HEK293 (cell line): Measurements from ENCODE around the gene CSNK2A1.
A peak's percentile ranks its signal among the peaks of the same experiment; 100 is the strongest.

Experiments used
- CTCF ChIA-PET: fragments of 350-600 bp; formaldehyde crosslinking; extraction: SDS; loops from one replicate; lab custom pipeline; 2021; ENCODE audit warnings: antibody characterized with exemption; lab: Yijun Ruan, JAX
- POLR2A ChIA-PET: fragments of 300-600 bp; formaldehyde crosslinking; extraction: SDS; loops from one replicate; lab custom pipeline; 2020; ENCODE audit warnings: antibody characterized with exemption, inconsistent platforms; lab: Yijun Ruan, JAX
- H3K27ac ChIP-seq: fragments of 200-500 bp; sonication (Bioruptor generic); 2 replicates; pipeline ENCODE4 v1.5.1; 2014; ENCODE audit warnings: low read depth, low read length, control low read depth, inconsistent platforms; ENCODE audit errors: extremely low read depth
- H3K36me3 ChIP-seq, 2 experiments: fragments of 200-500 bp in 1 of 2; sonication (Bioruptor generic) in 1 of 2; 1 replicate in 1 of 2; 2 replicates in 1 of 2; pipeline ENCODE4 v1.5.1; 2014 to 2017; ENCODE audit warnings: inconsistent platforms in 2 of 2, low read length in 2 of 2; ENCODE audit not compliant: control insufficient read depth in 2 of 2, insufficient read depth in 1 of 2
- H3K4me1 ChIP-seq: fragments of 200-500 bp; sonication (Bioruptor generic); 2 replicates; pipeline ENCODE4 v1.5.1; 2014; ENCODE audit warnings: mild to moderate bottlenecking, low read length, inconsistent platforms; ENCODE audit not compliant: control insufficient read depth, insufficient read depth
- H3K4me3 ChIP-seq: 2 replicates; pipeline ENCODE4 v1.5.1; 2011; ENCODE audit warnings: low read depth, mild to moderate bottlenecking, control low read depth, low read length, moderate library complexity
- H3K9me3 ChIP-seq: fragments of 200-500 bp; sonication (Bioruptor generic); 2 replicates; pipeline ENCODE4 v1.5.1; 2014; ENCODE audit warnings: low read depth, low read length, inconsistent platforms; ENCODE audit not compliant: control insufficient read depth, insufficient read depth
- GFI1B ChIP-seq: fragments of 450-650 bp; formaldehyde crosslinking; IDR thresholded peaks from 2 replicates; pipeline ENCODE4 v1.5.1; 2016; ENCODE audit warnings: missing biosample characterization, missing genetic modification characterization
- GLI4 ChIP-seq: fragments of 450-650 bp; formaldehyde crosslinking; IDR thresholded peaks from 2 replicates; pipeline ENCODE4 v1.5.1; 2016; ENCODE audit warnings: missing biosample characterization, missing genetic modification characterization
- GLIS1 ChIP-seq: fragments of 450-650 bp; formaldehyde crosslinking; IDR thresholded peaks from 2 replicates; pipeline ENCODE4 v1.5.1; 2016; ENCODE audit warnings: missing biosample characterization, missing genetic modification characterization
- GLIS2 ChIP-seq: fragments of 450-650 bp; formaldehyde crosslinking; IDR thresholded peaks from 2 replicates; pipeline ENCODE4 v1.5.1; 2016; ENCODE audit warnings: missing biosample characterization, missing genetic modification characterization
- HOXA7 ChIP-seq: sonication (generic); formaldehyde crosslinking; IDR thresholded peaks from 2 replicates; pipeline ENCODE4 v1.8.1; 2022; ENCODE audit warnings: missing genetic modification reagents, borderline replicate concordance
- HOXD13 ChIP-seq: sonication (generic); formaldehyde crosslinking; IDR thresholded peaks from 2 replicates; pipeline ENCODE4 v1.8.0; 2022; ENCODE audit warnings: missing genetic modification reagents, borderline replicate concordance
- PATZ1 ChIP-seq: fragments of 450-650 bp; formaldehyde crosslinking; IDR thresholded peaks from 2 replicates; pipeline ENCODE4 v1.5.1; 2016; ENCODE audit warnings: missing biosample characterization, missing genetic modification characterization
- SCRT2 ChIP-seq: fragments of 450-650 bp; formaldehyde crosslinking; IDR thresholded peaks from 2 replicates; pipeline ENCODE4 v1.5.1; 2016; ENCODE audit warnings: missing biosample characterization, missing genetic modification characterization
- SP2 ChIP-seq: fragments of 450-650 bp; formaldehyde crosslinking; IDR thresholded peaks from 2 replicates; pipeline ENCODE4 v1.5.1; 2016; ENCODE audit warnings: missing biosample characterization, missing genetic modification characterization
- SP3 ChIP-seq: fragments of 450-650 bp; formaldehyde crosslinking; IDR thresholded peaks from 2 replicates; pipeline ENCODE4 v1.5.1; 2016; ENCODE audit warnings: missing biosample characterization, missing genetic modification characterization
- SP7 ChIP-seq: fragments of 450-650 bp; formaldehyde crosslinking; IDR thresholded peaks from 2 replicates; pipeline ENCODE4 v1.5.1; 2016; ENCODE audit warnings: missing biosample characterization, missing genetic modification characterization
- ZBTB10 ChIP-seq: fragments of 450-650 bp; formaldehyde crosslinking; IDR thresholded peaks from 2 replicates; pipeline ENCODE4 v1.5.1; 2016; ENCODE audit warnings: missing biosample characterization, missing genetic modification characterization
- ZBTB17 ChIP-seq: fragments of 450-650 bp; formaldehyde crosslinking; IDR thresholded peaks from 2 replicates; pipeline ENCODE4 v1.5.1; 2016; ENCODE audit warnings: missing biosample characterization, missing genetic modification characterization
- ZBTB20 ChIP-seq: fragments of 450-650 bp; formaldehyde crosslinking; IDR thresholded peaks from 2 replicates; pipeline ENCODE4 v1.5.1; 2016; ENCODE audit warnings: missing biosample characterization, missing genetic modification characterization
- ZBTB26 ChIP-seq: fragments of 450-650 bp; formaldehyde crosslinking; optimal IDR thresholded peaks from 2 replicates; pipeline ENCODE3; 2016; ENCODE audit warnings: missing biosample characterization, mild to moderate bottlenecking, missing genetic modification characterization
- ZBTB6 ChIP-seq: fragments of 450-650 bp; formaldehyde crosslinking; IDR thresholded peaks from 2 replicates; pipeline ENCODE4 v1.5.1; 2017; ENCODE audit warnings: missing biosample characterization, missing genetic modification characterization
- ZBTB8A ChIP-seq: fragments of 450-650 bp; formaldehyde crosslinking; IDR thresholded peaks from 2 replicates; pipeline ENCODE4 v1.5.1; 2016; ENCODE audit warnings: missing biosample characterization, missing genetic modification characterization
- ZEB2 ChIP-seq: fragments of 450-650 bp; formaldehyde crosslinking; IDR thresholded peaks from 2 replicates; pipeline ENCODE4 v1.5.1; 2016; ENCODE audit warnings: missing biosample characterization, missing genetic modification characterization
- ZFP69B ChIP-seq: fragments of 450-650 bp; formaldehyde crosslinking; IDR thresholded peaks from 2 replicates; pipeline ENCODE4 v1.5.1; 2016; ENCODE audit warnings: missing biosample characterization, missing genetic modification characterization
- ZNF112 ChIP-seq: fragments of 450-650 bp; formaldehyde crosslinking; IDR thresholded peaks from 2 replicates; pipeline ENCODE4 v1.5.0; 2017; ENCODE audit warnings: missing biosample characterization, missing genetic modification characterization
- ZNF155 ChIP-seq: fragments of 450-650 bp; formaldehyde crosslinking; IDR thresholded peaks from 2 replicates; pipeline ENCODE4 v1.5.1; 2016; ENCODE audit warnings: missing biosample characterization, missing genetic modification characterization
- ZNF335 ChIP-seq: fragments of 450-650 bp; formaldehyde crosslinking; conservative IDR thresholded peaks from 2 replicates; pipeline ENCODE4 v1.5.1; 2016; ENCODE audit warnings: missing biosample characterization, missing genetic modification characterization
- ZNF341 ChIP-seq: fragments of 450-650 bp; formaldehyde crosslinking; IDR thresholded peaks from 2 replicates; pipeline ENCODE4; 2016; ENCODE audit warnings: low read depth, missing biosample characterization, missing genetic modification characterization
- ZNF416 ChIP-seq: fragments of 450-650 bp; formaldehyde crosslinking; IDR thresholded peaks from 2 replicates; pipeline ENCODE4 v1.5.1; 2016; ENCODE audit warnings: missing biosample characterization, missing genetic modification characterization
- ZNF701 ChIP-seq: fragments of 450-650 bp; formaldehyde crosslinking; IDR thresholded peaks from 2 replicates; pipeline ENCODE4 v1.5.1; 2016; ENCODE audit warnings: missing biosample characterization, missing genetic modification characterization
- TF ChIP-seq, protein P1 (sequence below): fragments of 450-650 bp; formaldehyde crosslinking; IDR thresholded peaks from 2 replicates; pipeline ENCODE4 v1.5.1; 2016; ENCODE audit warnings: missing biosample characterization, missing genetic modification characterization
- TF ChIP-seq, protein P2 (sequence below): fragments of 450-650 bp; IDR thresholded peaks from 2 replicates; pipeline ENCODE4 v1.5.1; 2018; ENCODE audit warnings: missing biosample characterization, mild to moderate bottlenecking, missing genetic modification characterization

CSNK2A1 gene

DNA sequence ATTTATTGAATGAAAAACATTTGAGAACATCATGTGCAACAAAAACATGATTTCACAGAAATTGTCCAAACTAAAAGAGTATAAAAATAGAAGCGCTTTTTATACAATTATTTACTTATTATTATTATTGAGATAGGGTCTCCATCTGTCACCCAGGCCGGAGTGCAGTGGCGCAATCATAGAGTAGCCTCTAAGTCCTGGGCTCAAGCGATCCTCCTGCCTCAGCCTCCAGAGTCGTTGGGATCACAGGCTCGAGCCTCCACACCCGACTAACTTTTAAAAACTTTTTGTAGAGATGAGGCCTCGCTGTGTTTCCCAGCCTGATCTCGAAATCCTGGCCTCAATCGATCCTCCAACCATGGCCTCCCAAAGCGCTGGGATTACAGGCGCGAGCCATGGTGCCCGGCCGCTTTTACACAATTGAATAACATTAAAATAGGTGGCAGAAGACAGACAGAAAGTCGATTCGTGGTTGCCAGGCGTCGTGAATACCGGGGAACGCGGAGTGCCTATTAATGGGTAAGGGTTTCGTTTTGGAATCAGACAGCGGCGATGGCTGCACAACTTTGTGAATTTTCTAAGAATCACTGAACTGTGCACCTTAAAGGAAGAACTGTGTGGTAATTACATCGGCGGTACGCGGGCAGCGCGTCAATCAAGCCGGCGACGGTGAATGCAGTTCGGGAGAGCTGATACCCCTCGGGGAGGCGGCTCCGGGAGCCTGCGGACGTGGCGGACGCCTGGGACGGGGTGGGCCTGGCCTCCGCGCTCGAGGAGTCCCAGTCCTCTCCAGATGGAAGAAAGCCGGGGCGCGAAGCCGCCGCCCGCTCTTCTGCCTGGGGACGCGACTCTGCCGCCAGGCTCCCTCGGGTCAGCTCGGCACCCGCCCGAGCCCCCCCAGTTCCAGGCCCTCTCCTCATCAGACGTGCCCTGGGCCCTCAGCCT lies 82.1 kb downstream of the CSNK2A1 start:
- ChIA-PET CTCF (interaction anchor here (0.7 to 2.1 kb wide), 4 partner anchors 30 to 177 kb away, joined by 3 to 7 read pairs (median 3); no protein-coding TSS in a partner anchor), POLR2A (interaction anchor here (0.6 to 1.7 kb wide), 4 partner anchors 48 to 114 kb away, joined by 3 to 5 read pairs (median 4); partner anchors contain the start of genes CSNK2A1 and NRSN2)
- H3K4me1 ChIP-seq: peaks cover 15% of the 10 kb centered on the region
- H3K36me3 ChIP-seq: peaks cover 0 to 4% of the 10 kb centered on the region in 2 experiments; a peak in 1 of 3 replicates
- H3K9me3 ChIP-seq: no peaks in the 10 kb centered on the region
- H3K27ac ChIP-seq: peak overlapping the region; percentile 86
- peak overlapping the region; percentile 77 for H3K4me3 ChIP-seq
- peak; percentile 23; the same call in 1 of the 2 replicates for TF ChIP-seq SP2 (tag by site-specific recombination)
- no peak for TF ChIP-seq ZNF155 (tag by site-specific recombination)
- no peak for TF ChIP-seq GLI4 (tag by site-specific recombination)
- TF ChIP-seq ZBTB10: 0 out of 2 replicates have a peak, but pooled peaks have one; percentile 64
- TF ChIP-seq ZBTB6 (tag by site-specific recombination): no peak
- TF ChIP-seq GLIS1 (tag by site-specific recombination): peak; percentile 56
- TF ChIP-seq ZBTB8A (tag by site-specific recombination): peak; percentile 60
- TF ChIP-seq ZNF112 (tag by site-specific recombination): no peak
- TF ChIP-seq, protein P1, sequence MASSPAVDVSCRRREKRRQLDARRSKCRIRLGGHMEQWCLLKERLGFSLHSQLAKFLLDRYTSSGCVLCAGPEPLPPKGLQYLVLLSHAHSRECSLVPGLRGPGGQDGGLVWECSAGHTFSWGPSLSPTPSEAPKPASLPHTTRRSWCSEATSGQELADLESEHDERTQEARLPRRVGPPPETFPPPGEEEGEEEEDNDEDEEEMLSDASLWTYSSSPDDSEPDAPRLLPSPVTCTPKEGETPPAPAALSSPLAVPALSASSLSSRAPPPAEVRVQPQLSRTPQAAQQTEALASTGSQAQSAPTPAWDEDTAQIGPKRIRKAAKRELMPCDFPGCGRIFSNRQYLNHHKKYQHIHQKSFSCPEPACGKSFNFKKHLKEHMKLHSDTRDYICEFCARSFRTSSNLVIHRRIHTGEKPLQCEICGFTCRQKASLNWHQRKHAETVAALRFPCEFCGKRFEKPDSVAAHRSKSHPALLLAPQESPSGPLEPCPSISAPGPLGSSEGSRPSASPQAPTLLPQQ (tag by site-specific recombination): peak; percentile 36; the same call in 1 of the 2 replicates
- 0 out of 2 replicates have a peak, but pooled peaks have one; percentile 42 for TF ChIP-seq ZEB2
- peak; percentile 82 for TF ChIP-seq ZBTB26 (tag by site-specific recombination)
- peak; percentile 83 for TF ChIP-seq ZBTB20 (tag by site-specific recombination)
- no peak for TF ChIP-seq HOXD13 (CRISPR knock-in tag)
- no peak for TF ChIP-seq GFI1B (tag by site-specific recombination)
- TF ChIP-seq ZNF416: no peak
- no peak for TF ChIP-seq ZFP69B (tag by site-specific recombination)
- peak; percentile 81 for TF ChIP-seq ZNF335 (tag by site-specific recombination)
- no peak for TF ChIP-seq ZNF701 (tag by site-specific recombination)
- TF ChIP-seq SP3: 0 out of 2 replicates have a peak, but pooled peaks have one; percentile 26
- TF ChIP-seq HOXA7 (CRISPR knock-in tag): no peak
- peak; percentile 97 for TF ChIP-seq ZBTB17 (tag by site-specific recombination)
- TF ChIP-seq SP7 (tag by site-specific recombination): peak; percentile 17; the same call in 1 of the 2 replicates
- TF ChIP-seq ZNF341 (tag by site-specific recombination): peak; percentile 43; the same call in 1 of the 2 replicates
- peak; percentile 76 for TF ChIP-seq GLIS2 (tag by site-specific recombination)
- TF ChIP-seq, protein P2, sequence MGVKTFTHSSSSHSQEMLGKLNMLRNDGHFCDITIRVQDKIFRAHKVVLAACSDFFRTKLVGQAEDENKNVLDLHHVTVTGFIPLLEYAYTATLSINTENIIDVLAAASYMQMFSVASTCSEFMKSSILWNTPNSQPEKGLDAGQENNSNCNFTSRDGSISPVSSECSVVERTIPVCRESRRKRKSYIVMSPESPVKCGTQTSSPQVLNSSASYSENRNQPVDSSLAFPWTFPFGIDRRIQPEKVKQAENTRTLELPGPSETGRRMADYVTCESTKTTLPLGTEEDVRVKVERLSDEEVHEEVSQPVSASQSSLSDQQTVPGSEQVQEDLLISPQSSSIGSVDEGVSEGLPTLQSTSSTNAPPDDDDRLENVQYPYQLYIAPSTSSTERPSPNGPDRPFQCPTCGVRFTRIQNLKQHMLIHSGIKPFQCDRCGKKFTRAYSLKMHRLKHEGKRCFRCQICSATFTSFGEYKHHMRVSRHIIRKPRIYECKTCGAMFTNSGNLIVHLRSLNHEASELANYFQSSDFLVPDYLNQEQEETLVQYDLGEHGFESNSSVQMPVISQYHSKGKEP (tag by site-specific recombination): no peak
- peak; percentile 36 for TF ChIP-seq PATZ1
- TF ChIP-seq SCRT2 (tag by site-specific recombination): no peak
